PC-9 (cell line): ENCODE results near the gene POU4F1. TPM values are rescaled to one million over a fixed set of nuclear protein-coding genes. Genes with fewer than 3 reads are reported as not detected.

Source experiments
- BruUV-seq: library from RNA; stranded (reverse); fragments of 400-500 nt; replicated peaks from 2 replicates; lab custom pipeline; 2021; lab: Mats Ljungman, UMichigan
- CTCF ChIA-PET: fragments of 300-600 bp; sonication (Branson Sonifier 250); formaldehyde crosslinking; loops from one replicate; lab custom pipeline; 2022; ENCODE audit warnings: antibody characterized with exemption; lab: Charles Lee
- POLR2A ChIA-PET: fragments of 300-600 bp; sonication (Branson Sonifier 250); formaldehyde crosslinking; loops from one replicate; lab custom pipeline; 2022; ENCODE audit warnings: antibody characterized with exemption; ENCODE audit not compliant: unreplicated experiment; lab: Charles Lee
- DNase-seq, 2 experiments: peaks; one replicate each; pipeline versions ENCODE4 v3.0.0 to v3.0.0-alpha.2; 2015 to 2022; ENCODE audit warnings: mixed read lengths in 1 of 2
- H2AFZ ChIP-seq: fragments of 200-600 bp; sonication (generic); 2 replicates; pipeline ENCODE4 v1.8.1; 2017; ENCODE audit warnings: antibody characterized with exemption
- H3F3A ChIP-seq: fragments of 200-600 bp; sonication (generic); 2 replicates; pipeline ENCODE4 v1.8.1; 2017; ENCODE audit warnings: antibody characterized with exemption, mild to moderate bottlenecking, low read depth; ENCODE audit not compliant: insufficient read depth
- H3K27ac ChIP-seq: fragments of 200-600 bp; sonication (generic); 2 replicates; pipeline ENCODE4 v1.6.1; 2016; ENCODE audit warnings: mixed run types
- H3K27me3 ChIP-seq: fragments of 200-600 bp; sonication (generic); 2 replicates; pipeline ENCODE4 v1.6.1; 2016; ENCODE audit warnings: low read depth, mixed run types; ENCODE audit not compliant: insufficient read depth
- H3K36me3 ChIP-seq: fragments of 200-600 bp; sonication (generic); 2 replicates; pipeline ENCODE4 v1.6.1; 2016; ENCODE audit warnings: low read depth, mixed run types
- H3K4me1 ChIP-seq: fragments of 200-600 bp; sonication (generic); replicated peaks from 2 replicates; pipeline ENCODE4 v1.6.1; 2016; ENCODE audit warnings: mixed run types; ENCODE audit not compliant: insufficient read depth
- H3K4me2 ChIP-seq: fragments of 200-600 bp; sonication (generic); 2 replicates; pipeline ENCODE4 v1.6.1; 2017; ENCODE audit warnings: mixed run types
- H3K4me3 ChIP-seq: fragments of 200-600 bp; sonication (generic); 2 replicates; pipeline ENCODE4 v1.6.1; 2016; ENCODE audit warnings: mixed run types
- H3K79me2 ChIP-seq: fragments of 200-600 bp; sonication (generic); 2 replicates; pipeline ENCODE4 v1.6.1; 2017; ENCODE audit warnings: low read depth, mixed run types
- H3K9me2 ChIP-seq: fragments of 200-600 bp; sonication (generic); 2 replicates; pipeline ENCODE4 v1.8.1; 2017; ENCODE audit warnings: mild to moderate bottlenecking; ENCODE audit not compliant: insufficient read depth
- H3K9me3 ChIP-seq: fragments of 200-600 bp; sonication (generic); 2 replicates; pipeline ENCODE4 v1.8.1; 2016; ENCODE audit warnings: low read depth; ENCODE audit not compliant: insufficient read depth
- H4K20me1 ChIP-seq: fragments of 200-600 bp; sonication (generic); 2 replicates; pipeline ENCODE4 v1.8.1; 2017; ENCODE audit not compliant: insufficient read depth
- CTCF ChIP-seq: fragments of 200-600 bp; sonication (generic); conservative IDR thresholded peaks from 2 replicates; pipeline ENCODE4 v1.6.1; 2017; ENCODE audit warnings: mixed run types, antibody characterized with exemption, mild to moderate bottlenecking, moderate library complexity
- EZH2 ChIP-seq: fragments of 200-600 bp; sonication (generic); IDR thresholded peaks from 2 replicates; pipeline ENCODE4 v1.8.0; 2017; ENCODE audit warnings: antibody characterized with exemption, low read depth
- intact Hi-C: fragments of 100-400 bp; cut with micrococcal nuclease; formaldehyde crosslinking; loops from one replicate; pipeline ENCODE4 v1.10.0; 2022; ENCODE audit not compliant: unreplicated experiment
- total RNA-seq: library from RNA; stranded (reverse); gene quantifications from 2 replicates; pipeline ENCODE4 v1.2.3, GENCODE V29; 2021

POU4F1 gene
- total RNA-seq, 1 experiment from 2014 or later: not detected

- no TSS peak for BruUV-seq
- Histone ChIP-seq H3K36me3 (no peaks in the 10 kb centered on the region), H3F3A (no peaks in the 10 kb centered on the region), H3K4me1 (no peaks in the 10 kb centered on the region), H3K9me3 (no peaks in the 10 kb centered on the region), H3K4me2 (no peak overlapping the region), H3K79me2 (no peaks in the 10 kb centered on the region), H3K27ac (no peak overlapping the region), H3K9me2 (no peaks in the 10 kb centered on the region), H2AFZ (no peak overlapping the region), H3K27me3 (0 out of 2 replicates have a peak, but pooled peaks cover 7% of the 10 kb centered on the region), H3K4me3 (no peak overlapping the region), H4K20me1 (no peaks in the 10 kb centered on the region)
- ChIA-PET POLR2A (no interaction called here), CTCF (no interaction called here)
- intact Hi-C loops: no loop called here
- no peak for TF ChIP-seq CTCF
- TF ChIP-seq EZH2: no peak
- DNase-seq: no peak
Observed at GRCh38 chr13:78596736-78597601, 6.4 kb downstream of the POU4F1 start.

- Histone ChIP-seq H3K4me2 (no peak overlapping the region), H3K9me2 (no peaks in the 10 kb centered on the region), H3K27ac (no peak overlapping the region), H3K27me3 (0 out of 2 replicates have a peak, but pooled peaks cover 7% of the 10 kb centered on the region), H4K20me1 (no peaks in the 10 kb centered on the region), H3K4me3 (no peak overlapping the region), H3K4me1 (no peaks in the 10 kb centered on the region), H3K9me3 (no peaks in the 10 kb centered on the region), H3F3A (no peaks in the 10 kb centered on the region), H3K36me3 (no peaks in the 10 kb centered on the region), H2AFZ (no peak overlapping the region), H3K79me2 (no peaks in the 10 kb centered on the region)
- DNase-seq: no peak
- intact Hi-C loops: no loop called here
- CTCF ChIA-PET: no interaction called here
- POLR2A ChIA-PET: no interaction called here
- TF ChIP-seq CTCF: no peak
- no peak for TF ChIP-seq EZH2
- BruUV-seq: no TSS peak
Observed at GRCh38 chr13:78596399-78596735, 7.0 kb downstream of the POU4F1 start.

GRCh38 chr13:78595495-78596398, 7.6 kb downstream of the POU4F1 start:
- H3F3A ChIP-seq: no peaks in the 10 kb centered on the region
- no peaks in the 10 kb centered on the region for H3K36me3 ChIP-seq
- TF ChIP-seq CTCF (no peak), EZH2 (no peak)
- no peaks in the 10 kb centered on the region for H3K4me1 ChIP-seq
- 0 out of 2 replicates have a peak, but pooled peaks cover 7% of the 10 kb centered on the region for H3K27me3 ChIP-seq
- H4K20me1 ChIP-seq: no peaks in the 10 kb centered on the region
- no peak overlapping the region for H3K4me3 ChIP-seq
- H3K27ac ChIP-seq: no peak overlapping the region
- intact Hi-C loops: no loop called here
- DNase-seq: no peak
- ChIA-PET POLR2A (no interaction called here), CTCF (no interaction called here)
- no TSS peak for BruUV-seq
- no peaks in the 10 kb centered on the region for H3K9me2 ChIP-seq
- H3K79me2 ChIP-seq: no peaks in the 10 kb centered on the region
- no peaks in the 10 kb centered on the region for H3K9me3 ChIP-seq
- no peak overlapping the region for H3K4me2 ChIP-seq
- no peak overlapping the region for H2AFZ ChIP-seq
